Measurements from ENCODE around the gene BTLA. TPM values are rescaled to one million over a fixed set of nuclear protein-coding genes. Genes with fewer than 3 reads are reported as not detected.

BTLA gene
- total and polyA plus RNA-seq, 2 experiments from 2014 or later = not detected

DNA sequence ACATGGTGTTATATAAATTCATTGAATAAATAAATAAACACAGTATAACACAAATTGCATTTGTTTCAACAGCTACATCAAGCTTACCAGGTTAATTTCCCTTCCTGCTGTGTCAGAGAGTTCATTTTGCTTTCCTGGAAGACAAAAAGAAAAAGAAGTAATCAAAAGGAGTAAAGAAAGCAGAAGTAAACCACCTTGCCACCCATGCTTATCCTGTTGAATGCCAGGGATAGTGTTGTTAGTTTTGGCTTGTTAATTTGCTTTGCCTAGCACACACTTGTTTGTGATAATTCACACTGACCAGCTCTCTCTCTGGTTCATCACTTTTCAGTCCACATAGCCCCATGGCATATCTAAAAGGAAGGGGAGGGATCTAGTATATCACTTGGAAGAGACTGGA is 29.6 kb downstream of the BTLA start:
- H3K9me3 ChIP-seq (ENCODE audit: low read depth) = no peaks in the 10 kb centered on the region
- no peak for DNase-seq (ENCODE audit: low spot score)
- no peaks in the 10 kb centered on the region for H3K27me3 ChIP-seq
- H3K4me3 ChIP-seq = no peak overlapping the region
- H3K9me2 ChIP-seq (replicated peaks; ENCODE audit: insufficient read depth) = no peaks in the 10 kb centered on the region
- no peaks in the 10 kb centered on the region for H3K36me3 ChIP-seq (replicated peaks; ENCODE audit: insufficient read depth, low read depth)
- no peaks in the 10 kb centered on the region for H3K79me2 ChIP-seq
- no peak for TF ChIP-seq EZH2phosphoT487 (IDR thresholded peaks at IDR 0.05; ENCODE audit: low read depth, severe bottlenecking, unreplicated experiment)
- TF ChIP-seq EZH2 (IDR thresholded peaks at IDR 0.05; ENCODE audit: borderline replicate concordance) = no peak
- TF ChIP-seq, protein P1, sequence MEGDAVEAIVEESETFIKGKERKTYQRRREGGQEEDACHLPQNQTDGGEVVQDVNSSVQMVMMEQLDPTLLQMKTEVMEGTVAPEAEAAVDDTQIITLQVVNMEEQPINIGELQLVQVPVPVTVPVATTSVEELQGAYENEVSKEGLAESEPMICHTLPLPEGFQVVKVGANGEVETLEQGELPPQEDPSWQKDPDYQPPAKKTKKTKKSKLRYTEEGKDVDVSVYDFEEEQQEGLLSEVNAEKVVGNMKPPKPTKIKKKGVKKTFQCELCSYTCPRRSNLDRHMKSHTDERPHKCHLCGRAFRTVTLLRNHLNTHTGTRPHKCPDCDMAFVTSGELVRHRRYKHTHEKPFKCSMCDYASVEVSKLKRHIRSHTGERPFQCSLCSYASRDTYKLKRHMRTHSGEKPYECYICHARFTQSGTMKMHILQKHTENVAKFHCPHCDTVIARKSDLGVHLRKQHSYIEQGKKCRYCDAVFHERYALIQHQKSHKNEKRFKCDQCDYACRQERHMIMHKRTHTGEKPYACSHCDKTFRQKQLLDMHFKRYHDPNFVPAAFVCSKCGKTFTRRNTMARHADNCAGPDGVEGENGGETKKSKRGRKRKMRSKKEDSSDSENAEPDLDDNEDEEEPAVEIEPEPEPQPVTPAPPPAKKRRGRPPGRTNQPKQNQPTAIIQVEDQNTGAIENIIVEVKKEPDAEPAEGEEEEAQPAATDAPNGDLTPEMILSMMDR (IDR thresholded peaks at IDR 0.05; ENCODE audit: poor library complexity) = no peak
- no peak overlapping the region for H3K27ac ChIP-seq
- H2AFZ ChIP-seq = no peak overlapping the region
- H3K4me2 ChIP-seq = no peak overlapping the region
- H3K4me1 ChIP-seq (ENCODE audit: insufficient read depth) = no peaks in the 10 kb centered on the region
- H4K20me1 ChIP-seq (ENCODE audit: insufficient read depth, poor library complexity, severe bottlenecking) = no peaks in the 10 kb centered on the region

DNA sequence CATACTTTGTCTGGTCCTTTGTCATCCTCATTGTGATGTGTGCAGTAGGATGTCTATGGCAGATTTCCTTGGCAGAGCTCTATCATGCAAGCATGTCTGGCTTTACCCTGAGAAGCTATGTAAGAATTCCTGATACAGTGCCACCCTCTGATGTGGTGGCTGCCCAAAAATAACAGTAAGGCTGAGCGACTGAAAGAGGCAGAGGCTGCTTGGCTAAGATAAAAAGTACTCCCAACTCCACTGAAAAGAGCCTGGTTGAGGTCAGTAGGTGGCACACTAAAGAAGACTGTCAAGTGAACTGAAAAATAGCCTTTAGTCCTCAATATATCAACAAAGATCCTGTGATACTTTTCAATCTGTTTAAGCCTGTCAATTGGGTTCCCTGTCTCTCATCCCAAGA is 31.7 kb downstream of the BTLA start:
- no peak overlapping the region for H2AFZ ChIP-seq
- no peak overlapping the region for H3K4me3 ChIP-seq
- 92% methylated on average over 1 of the region's 1 CpG for WGBS (ENCODE audit: low lambda C conversion rate, missing lambda C conversion rate)
- no peaks in the 10 kb centered on the region for H4K20me1 ChIP-seq (ENCODE audit: insufficient read depth, poor library complexity, severe bottlenecking)
- H3K79me2 ChIP-seq = no peaks in the 10 kb centered on the region
- H3K27me3 ChIP-seq = no peaks in the 10 kb centered on the region
- H3K9me3 ChIP-seq (ENCODE audit: low read depth) = no peaks in the 10 kb centered on the region
- H3K4me2 ChIP-seq = no peak overlapping the region
- no peaks in the 10 kb centered on the region for H3K4me1 ChIP-seq (ENCODE audit: insufficient read depth)
- no peak for DNase-seq (ENCODE audit: low spot score)
- H3K9me2 ChIP-seq (replicated peaks; ENCODE audit: insufficient read depth) = no peaks in the 10 kb centered on the region
- no peaks in the 10 kb centered on the region for H3K36me3 ChIP-seq (replicated peaks; ENCODE audit: insufficient read depth, low read depth)
- TF ChIP-seq EZH2phosphoT487 (IDR thresholded peaks at IDR 0.05; ENCODE audit: low read depth, severe bottlenecking, unreplicated experiment) (no peak), EZH2 (IDR thresholded peaks at IDR 0.05; ENCODE audit: borderline replicate concordance) (no peak)
- TF ChIP-seq, protein P1 (IDR thresholded peaks at IDR 0.05; ENCODE audit: poor library complexity) = no peak
- no peak overlapping the region for H3K27ac ChIP-seq

DNA sequence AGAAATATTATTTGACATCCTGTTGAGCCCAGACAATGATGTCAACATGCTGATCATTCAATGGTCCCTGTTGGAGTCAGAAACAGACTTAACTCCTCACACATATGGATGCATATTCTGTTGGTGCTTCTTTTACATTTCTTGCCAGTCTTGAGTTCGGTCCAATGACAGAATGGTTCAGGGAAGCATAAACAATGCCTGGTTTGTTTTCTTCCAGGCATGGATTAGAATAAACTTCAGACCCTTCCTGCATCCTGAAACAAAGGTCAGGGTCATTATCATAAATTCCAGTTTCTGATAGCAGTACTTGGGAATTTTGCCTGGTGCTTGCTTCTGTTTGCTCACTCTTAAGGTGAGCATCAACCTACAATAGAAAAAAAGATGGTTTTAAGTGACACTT is 33.3 kb downstream of the BTLA start:
- no peaks in the 10 kb centered on the region for H4K20me1 ChIP-seq (ENCODE audit: insufficient read depth, poor library complexity, severe bottlenecking)
- H3K27me3 ChIP-seq = no peaks in the 10 kb centered on the region
- no peak for DNase-seq (ENCODE audit: low spot score)
- no peak overlapping the region for H3K27ac ChIP-seq
- no peak overlapping the region for H3K4me2 ChIP-seq
- H3K4me1 ChIP-seq (ENCODE audit: insufficient read depth) = no peaks in the 10 kb centered on the region
- no peak overlapping the region for H2AFZ ChIP-seq
- TF ChIP-seq, protein P1 (IDR thresholded peaks at IDR 0.05; ENCODE audit: poor library complexity) = no peak
- H3K4me3 ChIP-seq = no peak overlapping the region
- no peaks in the 10 kb centered on the region for H3K9me2 ChIP-seq (replicated peaks; ENCODE audit: insufficient read depth)
- no peaks in the 10 kb centered on the region for H3K79me2 ChIP-seq
- no peaks in the 10 kb centered on the region for H3K9me3 ChIP-seq (ENCODE audit: low read depth)
- H3K36me3 ChIP-seq (replicated peaks; ENCODE audit: insufficient read depth, low read depth) = no peaks in the 10 kb centered on the region
- WGBS (ENCODE audit: low lambda C conversion rate, missing lambda C conversion rate) = 0% methylated on average over 1 of the region's 1 CpG

DNA sequence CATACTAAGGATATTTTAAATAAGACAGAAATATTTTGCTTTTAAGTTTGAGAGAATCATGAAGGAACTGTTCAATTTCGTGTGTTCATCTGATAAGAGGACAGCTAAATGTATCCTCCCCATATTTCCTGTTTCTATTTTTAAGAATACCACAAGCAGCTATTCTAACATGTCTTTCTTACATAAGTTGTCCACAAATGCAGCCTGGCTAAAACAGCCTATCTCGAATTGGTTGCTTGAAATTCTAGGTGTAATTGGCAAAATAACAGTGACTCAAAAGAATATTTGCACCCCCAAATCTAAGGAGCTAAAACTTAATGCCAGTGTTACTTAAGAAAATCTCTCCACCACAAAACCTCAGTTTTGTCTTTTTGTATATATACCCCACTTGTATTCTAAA is 35.0 kb downstream of the BTLA start:
- WGBS (ENCODE audit: low lambda C conversion rate, missing lambda C conversion rate) = 64% methylated on average over 2 of the region's 2 CpGs
- no peak overlapping the region for H2AFZ ChIP-seq
- H3K4me2 ChIP-seq = no peak overlapping the region
- no peak overlapping the region for H3K4me3 ChIP-seq
- H3K4me1 ChIP-seq (ENCODE audit: insufficient read depth) = no peaks in the 10 kb centered on the region
- TF ChIP-seq, protein P1 (IDR thresholded peaks at IDR 0.05; ENCODE audit: poor library complexity) = no peak
- no peak for TF ChIP-seq EZH2phosphoT487 (IDR thresholded peaks at IDR 0.05; ENCODE audit: low read depth, severe bottlenecking, unreplicated experiment)
- TF ChIP-seq EZH2 (IDR thresholded peaks at IDR 0.05; ENCODE audit: borderline replicate concordance) = no peak
- H3K9me2 ChIP-seq (replicated peaks; ENCODE audit: insufficient read depth) = no peaks in the 10 kb centered on the region
- no peaks in the 10 kb centered on the region for H4K20me1 ChIP-seq (ENCODE audit: insufficient read depth, poor library complexity, severe bottlenecking)
- H3K79me2 ChIP-seq = no peaks in the 10 kb centered on the region
- no peaks in the 10 kb centered on the region for H3K27me3 ChIP-seq
- H3K36me3 ChIP-seq (replicated peaks; ENCODE audit: insufficient read depth, low read depth) = no peaks in the 10 kb centered on the region
- no peak for DNase-seq (ENCODE audit: low spot score)
- H3K9me3 ChIP-seq (ENCODE audit: low read depth) = no peaks in the 10 kb centered on the region
- H3K27ac ChIP-seq = no peak overlapping the region
